HepG2 (cell line): ENCODE measurements around the gene SLC23A3. TPM values are rescaled to one million over a fixed set of nuclear protein-coding genes. Genes with fewer than 3 reads are reported as not detected.

ENCODE experiments used
- BRD4 ChIP-seq: sonication (generic); formaldehyde crosslinking; IDR thresholded peaks from 2 replicates; pipeline ENCODE4 v1.4.0; 2020; ENCODE audit warnings: missing genetic modification reagents
- CCDC6 ChIP-seq: sonication (generic); formaldehyde crosslinking; IDR thresholded peaks from 2 replicates; pipeline ENCODE4 v1.8.1; 2022; ENCODE audit warnings: mild to moderate bottlenecking, missing genetic modification reagents, moderate library complexity
- CREB3 ChIP-seq: sonication (generic); formaldehyde crosslinking; IDR thresholded peaks from 2 replicates; pipeline ENCODE4 v1.5.0; 2020; ENCODE audit warnings: missing genetic modification reagents
- FOXP4 ChIP-seq: sonication (generic); formaldehyde crosslinking; IDR thresholded peaks from 2 replicates; pipeline ENCODE4 v1.4.0; 2020; ENCODE audit warnings: missing genetic modification reagents
- GFI1 ChIP-seq: sonication (generic); formaldehyde crosslinking; IDR thresholded peaks from 2 replicates; pipeline ENCODE4 v1.5.0; 2020; ENCODE audit warnings: missing genetic modification reagents, mild to moderate bottlenecking, borderline replicate concordance
- IKZF5 ChIP-seq: IDR thresholded peaks from 2 replicates; pipeline ENCODE4 v1.6.1; 2018; ENCODE audit warnings: missing genetic modification reagents, mild to moderate bottlenecking, missing compliant biosample characterization
- MAFF ChIP-seq: IDR thresholded peaks from 2 replicates; pipeline ENCODE4 v1.6.1; 2011; ENCODE audit warnings: low read depth, low read length, improper control_type of control experiment
- MED8 ChIP-seq: sonication (generic); formaldehyde crosslinking; IDR thresholded peaks from 2 replicates; pipeline ENCODE4 v1.8.1; 2023; ENCODE audit warnings: mild to moderate bottlenecking, missing genetic modification reagents; ENCODE audit not compliant: insufficient replicate concordance
- RNF2 ChIP-seq: fragments of 450-650 bp; conservative IDR thresholded peaks from 2 replicates; pipeline ENCODE4 v1.6.1; 2016; ENCODE audit warnings: low read depth
- ZFP91 ChIP-seq: sonication (generic); formaldehyde crosslinking; IDR thresholded peaks from 2 replicates; pipeline ENCODE4 v1.9.0; 2022; ENCODE audit warnings: missing genetic modification reagents, mild to moderate bottlenecking, borderline replicate concordance
- ZNF142 ChIP-seq: sonication (generic); formaldehyde crosslinking; IDR thresholded peaks from 2 replicates; pipeline ENCODE4 v1.4.0; 2020; ENCODE audit warnings: missing genetic modification reagents
- ZNF44 ChIP-seq: sonication (generic); formaldehyde crosslinking; IDR thresholded peaks from 2 replicates; pipeline ENCODE4 v1.5.1; 2020; ENCODE audit warnings: mild to moderate bottlenecking, missing genetic modification reagents
- ZNF784 ChIP-seq: sonication (generic); formaldehyde crosslinking; IDR thresholded peaks from 2 replicates; pipeline ENCODE4 v1.5.1; 2020; ENCODE audit warnings: missing genetic modification reagents, mild to moderate bottlenecking, borderline replicate concordance
- ZNF790 ChIP-seq: sonication (generic); formaldehyde crosslinking; IDR thresholded peaks from 2 replicates; pipeline ENCODE4 v1.8.0; 2022; ENCODE audit warnings: missing genetic modification reagents, mild to moderate bottlenecking, borderline replicate concordance
- ZSCAN30 ChIP-seq: sonication (generic); formaldehyde crosslinking; IDR thresholded peaks from 2 replicates; pipeline ENCODE4 v1.5.0; 2020; ENCODE audit warnings: mild to moderate bottlenecking, missing genetic modification reagents
- polyA plus RNA-seq, 8 experiments: library from polyadenylated mRNA; depleted of rRNA in 3 of 8; stranded (reverse) in 7 of 8; unstranded in 1 of 8; fragments of >200 nt; fragmentation: Illumina TruSeq in 4 of 8; extraction: Trizol in 4 of 8; gene quantifications; 2 replicates each; pipeline versions ENCODE4 v1.2.1 to v1.2.3, GENCODE V29; 2011 to 2016; ENCODE audit warnings: low read depth in 4 of 8, missing spikeins in 1 of 8, mixed read lengths in 1 of 8; ENCODE audit not compliant: insufficient read depth in 1 of 8
- total RNA-seq, 5 experiments: library from RNA; depleted of rRNA; stranded (reverse); fragments of >200 nt; fragmentation: Illumina TruSeq; extraction: Trizol; gene quantifications; 2 replicates each; pipeline ENCODE4 v1.2.3, GENCODE V29; 2016; ENCODE audit warnings: low read depth in 1 of 5

SLC23A3 gene
- total and polyA plus RNA-seq, 2 of the 13 experiments (the other 11 are each of a cell fraction or from before 2014, with no cell fraction given) = 0.38 to 0.78 TPM

GRCh38 chr2:219116776-219117646, 52.8 kb downstream of the SLC23A3 start (continued):
- peak; percentile 93 for TF ChIP-seq FOXP4 (CRISPR knock-in tag)
- TF ChIP-seq MAFF = no peak
- TF ChIP-seq ZFP91 (CRISPR knock-in tag) = peak; percentile 60; the same call in 1 of the 2 replicates
- no peak for TF ChIP-seq GFI1 (CRISPR knock-in tag)
- no peak for TF ChIP-seq RNF2
- no peak for TF ChIP-seq ZNF44 (CRISPR knock-in tag)
- peak; percentile 59; the same call in 1 of the 2 replicates for TF ChIP-seq IKZF5
- no peak for TF ChIP-seq ZSCAN30 (CRISPR knock-in tag)
- TF ChIP-seq MED8 (CRISPR knock-in tag) = no peak
- TF ChIP-seq ZNF784 = peak; percentile 48; the same call in 1 of the 2 replicates
- no peak for TF ChIP-seq CREB3
- TF ChIP-seq BRD4 (CRISPR knock-in tag) = no peak
- 0 out of 2 replicates have a peak, but pooled peaks have one; percentile 37 for TF ChIP-seq CCDC6 (CRISPR knock-in tag)
- no peak for TF ChIP-seq ZNF790 (CRISPR knock-in tag)
- TF ChIP-seq ZNF142 (CRISPR knock-in tag) = no peak
